Astrocyte (in vitro differentiated cells and primary cell): Measurements from ENCODE around the gene NEMP2. TPM values are rescaled to one million over a fixed set of nuclear protein-coding genes. Genes with fewer than 3 reads are reported as not detected.

ENCODE experiments used
- DNase-seq: peaks from one replicate; pipeline ENCODE4 v3.0.0-alpha.2; 2010; ENCODE audit warnings: low read depth
- FAIRE-seq: peaks from 2 replicates; lab custom pipeline; 2011; peaks lifted over from hg19 to GRCh38; lab: Jason Lieb, UNC
- H2AFZ ChIP-seq: 2 replicates; pipeline ENCODE4 v1.6.0; 2012; ENCODE audit warnings: low read depth, low read length, inconsistent platforms
- H3K27ac ChIP-seq: 2 replicates; pipeline ENCODE4 v1.5.1; 2011; ENCODE audit warnings: low read depth, low read length, inconsistent platforms
- H3K27me3 ChIP-seq: 2 replicates; pipeline ENCODE4 v1.6.0; 2011; ENCODE audit warnings: low read length, inconsistent platforms; ENCODE audit not compliant: insufficient read depth
- H3K36me3 ChIP-seq: 2 replicates; pipeline ENCODE4 v1.5.1; 2011; ENCODE audit warnings: low read length, inconsistent platforms; ENCODE audit not compliant: insufficient read depth
- H3K4me1 ChIP-seq: 2 replicates; pipeline ENCODE4 v1.5.1; 2011; ENCODE audit warnings: low read length, inconsistent platforms; ENCODE audit not compliant: insufficient read depth
- H3K4me2 ChIP-seq: 2 replicates; pipeline ENCODE4 v1.6.0; 2012; ENCODE audit warnings: low read length, inconsistent platforms
- H3K4me3 ChIP-seq: 2 replicates; pipeline ENCODE4 v1.5.1; 2011; ENCODE audit warnings: low read depth, mild to moderate bottlenecking, low read length, inconsistent platforms; ENCODE audit not compliant: insufficient read depth
- H3K79me2 ChIP-seq: 2 replicates; pipeline ENCODE4 v1.6.0; 2012; ENCODE audit warnings: mild to moderate bottlenecking, low read length, inconsistent platforms; ENCODE audit not compliant: insufficient read depth
- H3K9ac ChIP-seq: 2 replicates; pipeline ENCODE4 v1.6.0; 2012; ENCODE audit warnings: mild to moderate bottlenecking, low read length, inconsistent platforms
- H3K9me3 ChIP-seq: 2 replicates; pipeline ENCODE4 v1.5.1; 2012; ENCODE audit warnings: low read depth, mild to moderate bottlenecking, low read length, inconsistent platforms; ENCODE audit not compliant: insufficient read depth
- H4K20me1 ChIP-seq: 2 replicates; pipeline ENCODE4 v1.6.0; 2012; ENCODE audit warnings: low read length, inconsistent platforms; ENCODE audit not compliant: insufficient read depth
- H3K27ac Mint-ChIP-seq: one replicate; pipeline ENCODE4 v1.8.0; 2021; ENCODE audit warnings: mild to moderate bottlenecking, mixed read lengths; ENCODE audit not compliant: unreplicated experiment
- H3K27me3 Mint-ChIP-seq: one replicate; pipeline ENCODE4 v1.8.0; 2021; ENCODE audit warnings: low read depth, mixed read lengths; ENCODE audit not compliant: unreplicated experiment
- H3K36me3 Mint-ChIP-seq: one replicate; pipeline ENCODE4 v1.8.0; 2021; ENCODE audit warnings: low read depth, mixed read lengths; ENCODE audit not compliant: unreplicated experiment
- H3K4me1 Mint-ChIP-seq: one replicate; pipeline ENCODE4 v1.8.0; 2021; ENCODE audit warnings: low read depth, mixed read lengths; ENCODE audit not compliant: unreplicated experiment
- H3K4me3 Mint-ChIP-seq: one replicate; pipeline ENCODE4 v1.8.0; 2021; ENCODE audit warnings: mild to moderate bottlenecking, moderate library complexity, mixed read lengths; ENCODE audit not compliant: unreplicated experiment
- H3K9me3 Mint-ChIP-seq: one replicate; pipeline ENCODE4 v1.8.0; 2021; ENCODE audit warnings: mild to moderate bottlenecking, mixed read lengths; ENCODE audit not compliant: unreplicated experiment
- EZH2 ChIP-seq: IDR thresholded peaks from 2 replicates; pipeline ENCODE4 v1.6.1; 2012; ENCODE audit warnings: mild to moderate bottlenecking, low read length, inconsistent platforms; ENCODE audit not compliant: insufficient read depth
- total RNA-seq: library from RNA; stranded (reverse); gene quantifications from 2 replicates; pipeline ENCODE4 v1.2.1, GENCODE V29; 2021
- TF ChIP-seq, protein P1 (sequence below): IDR thresholded peaks from 2 replicates; pipeline ENCODE4 v1.5.1; 2011; ENCODE audit warnings: low read depth, mild to moderate bottlenecking, inconsistent platforms, low read length, moderate library complexity; ENCODE audit not compliant: insufficient read depth

The NEMP2 gene
- total RNA-seq, 1 donor from 2014 or later, result 2.7 TPM

DNA sequence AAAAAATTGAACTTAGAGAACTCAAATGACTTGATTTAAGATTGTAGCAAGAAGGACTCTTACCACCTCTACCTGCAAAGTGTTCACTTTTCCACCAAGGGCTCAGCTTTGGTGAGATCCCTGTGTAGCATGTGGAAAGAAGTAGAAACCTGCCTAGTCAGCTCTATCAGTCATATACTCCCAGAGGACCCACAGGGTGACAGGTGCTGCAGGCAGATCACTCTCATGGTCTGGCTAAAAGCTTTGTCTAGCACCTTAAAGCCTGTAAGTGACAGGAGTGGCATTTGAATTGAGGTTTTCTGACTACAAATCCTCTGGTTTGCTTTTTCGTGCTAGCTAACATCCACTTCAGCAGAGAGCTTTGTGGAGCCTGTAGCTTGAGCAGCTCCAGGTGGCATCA is 18.7 kb upstream of the NEMP2 start:
- DNase-seq (no peak), FAIRE-seq (no peak)
- Histone ChIP-seq H3K9ac (no peak overlapping the region), H3K27me3 (no peaks in the 10 kb centered on the region), H3K36me3 (no peaks in the 10 kb centered on the region), H3K79me2 (no peaks in the 10 kb centered on the region), H3K9me3 (no peaks in the 10 kb centered on the region), H2AFZ (no peak overlapping the region), H3K4me3 (no peak overlapping the region), H4K20me1 (no peaks in the 10 kb centered on the region), H3K4me1 (no peaks in the 10 kb centered on the region), H3K27ac (no peak overlapping the region), H3K4me2 (no peak overlapping the region)
- no peaks in the 10 kb centered on the region for H3K36me3 Mint-ChIP-seq
- TF ChIP-seq, protein P1, sequence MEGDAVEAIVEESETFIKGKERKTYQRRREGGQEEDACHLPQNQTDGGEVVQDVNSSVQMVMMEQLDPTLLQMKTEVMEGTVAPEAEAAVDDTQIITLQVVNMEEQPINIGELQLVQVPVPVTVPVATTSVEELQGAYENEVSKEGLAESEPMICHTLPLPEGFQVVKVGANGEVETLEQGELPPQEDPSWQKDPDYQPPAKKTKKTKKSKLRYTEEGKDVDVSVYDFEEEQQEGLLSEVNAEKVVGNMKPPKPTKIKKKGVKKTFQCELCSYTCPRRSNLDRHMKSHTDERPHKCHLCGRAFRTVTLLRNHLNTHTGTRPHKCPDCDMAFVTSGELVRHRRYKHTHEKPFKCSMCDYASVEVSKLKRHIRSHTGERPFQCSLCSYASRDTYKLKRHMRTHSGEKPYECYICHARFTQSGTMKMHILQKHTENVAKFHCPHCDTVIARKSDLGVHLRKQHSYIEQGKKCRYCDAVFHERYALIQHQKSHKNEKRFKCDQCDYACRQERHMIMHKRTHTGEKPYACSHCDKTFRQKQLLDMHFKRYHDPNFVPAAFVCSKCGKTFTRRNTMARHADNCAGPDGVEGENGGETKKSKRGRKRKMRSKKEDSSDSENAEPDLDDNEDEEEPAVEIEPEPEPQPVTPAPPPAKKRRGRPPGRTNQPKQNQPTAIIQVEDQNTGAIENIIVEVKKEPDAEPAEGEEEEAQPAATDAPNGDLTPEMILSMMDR, result no peak
- no peak for TF ChIP-seq EZH2
- no peak overlapping the region for H3K4me3 Mint-ChIP-seq
- no peaks in the 10 kb centered on the region for H3K27me3 Mint-ChIP-seq
- H3K4me1 Mint-ChIP-seq, result no peaks in the 10 kb centered on the region
- peaks cover 6% of the 10 kb centered on the region for H3K9me3 Mint-ChIP-seq
- no peak overlapping the region for H3K27ac Mint-ChIP-seq

DNA sequence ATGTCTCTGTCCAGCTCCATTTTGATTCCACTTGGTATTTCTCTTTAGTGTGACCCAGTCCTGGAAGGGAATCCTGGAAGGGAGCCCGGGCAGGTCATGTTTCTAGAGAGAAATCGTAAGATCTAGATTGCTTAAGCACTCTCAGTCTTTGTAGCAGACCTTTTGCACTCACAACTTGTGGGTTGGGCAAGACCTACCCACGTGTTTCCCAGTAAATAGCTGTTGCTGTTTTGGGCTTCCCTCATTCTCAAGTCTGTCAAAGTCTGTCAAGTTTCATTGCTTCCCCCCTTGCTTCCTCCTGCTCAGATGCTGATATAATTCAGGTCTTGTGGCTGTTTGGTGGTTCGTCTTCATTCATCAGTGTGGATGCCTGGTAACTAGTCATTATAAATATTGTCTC is 17.4 kb upstream of the NEMP2 start:
- FAIRE-seq, result no peak
- peaks cover 3% of the 10 kb centered on the region for H3K4me1 Mint-ChIP-seq

DNA sequence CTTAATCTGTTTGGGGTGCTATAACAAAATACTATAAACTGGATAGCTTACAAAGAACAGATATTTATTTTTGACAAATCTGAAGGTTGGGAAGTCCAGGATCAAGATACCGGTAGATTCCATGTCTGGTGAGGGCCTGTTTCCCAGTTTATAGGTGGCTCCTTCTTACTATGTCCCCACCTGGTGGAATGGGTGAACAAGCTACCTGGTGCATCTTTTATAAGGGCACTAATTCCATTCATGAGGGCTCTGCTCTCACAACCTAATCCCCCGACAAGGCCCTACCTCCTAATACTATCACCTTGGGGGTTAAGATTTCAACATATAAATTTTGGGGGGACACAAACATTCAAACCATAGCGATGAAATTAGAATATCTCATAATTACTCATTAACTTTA is 15.6 kb upstream of the NEMP2 start:
- Mint-ChIP-seq H3K4me1 (peaks cover 7% of the 10 kb centered on the region), H3K4me3 (no peak overlapping the region), H3K27ac (no peak overlapping the region), H3K36me3 (no peaks in the 10 kb centered on the region), H3K9me3 (peaks cover 4% of the 10 kb centered on the region), H3K27me3 (no peaks in the 10 kb centered on the region)
- no peak overlapping the region for H3K4me2 ChIP-seq
- H3K27ac ChIP-seq, result no peak overlapping the region
- no peak overlapping the region for H3K4me3 ChIP-seq
- no peak overlapping the region for H2AFZ ChIP-seq
- FAIRE-seq, result no peak
- no peaks in the 10 kb centered on the region for H3K36me3 ChIP-seq
- no peaks in the 10 kb centered on the region for H3K9me3 ChIP-seq
- DNase-seq, result no peak
- no peaks in the 10 kb centered on the region for H3K27me3 ChIP-seq
- H4K20me1 ChIP-seq, result no peaks in the 10 kb centered on the region
- H3K4me1 ChIP-seq, result no peaks in the 10 kb centered on the region
- TF ChIP-seq EZH2, result no peak
- TF ChIP-seq, protein P1, result no peak
- H3K79me2 ChIP-seq, result no peaks in the 10 kb centered on the region
- H3K9ac ChIP-seq, result no peak overlapping the region

More for the DNA sequence above, 17.4 kb upstream of the NEMP2 start:
- Histone ChIP-seq H3K4me1 (no peaks in the 10 kb centered on the region), H4K20me1 (no peaks in the 10 kb centered on the region), H3K9ac (no peak overlapping the region), H3K4me2 (no peak overlapping the region), H3K36me3 (no peaks in the 10 kb centered on the region), H3K79me2 (no peaks in the 10 kb centered on the region), H3K9me3 (no peaks in the 10 kb centered on the region), H3K27ac (no peak overlapping the region), H2AFZ (no peak overlapping the region), H3K27me3 (no peaks in the 10 kb centered on the region), H3K4me3 (no peak overlapping the region)
- Mint-ChIP-seq H3K36me3 (no peaks in the 10 kb centered on the region), H3K9me3 (peaks cover 6% of the 10 kb centered on the region), H3K4me3 (no peak overlapping the region), H3K27ac (no peak overlapping the region), H3K27me3 (no peaks in the 10 kb centered on the region)
- DNase-seq, result no peak
- no peak for TF ChIP-seq EZH2
- TF ChIP-seq, protein P1, result no peak
